Adrenal gland (tissue), 12 donors: ENCODE measurements around the gene CYSLTR1. TPM values are rescaled to one million over a fixed set of nuclear protein-coding genes. Genes with fewer than 3 reads are reported as not detected.

Source experiments
- DNase-seq, 7 donors: peaks; one replicate each; pipeline ENCODE4 v3.0.0-alpha.2; 2019 to 2020
- H3K27ac ChIP-seq, 5 donors: fragments of 200-600 bp; sonication (generic) in 4 of 5; 1 replicate in 3 of 5; 2 replicates in 2 of 5; pipeline versions ENCODE4 v1.5.1 to v1.8.0; 2016 to 2020; ENCODE audit warnings: mild to moderate bottlenecking in 1 of 5
- H3K27me3 ChIP-seq: fragments of 200-600 bp; 2 replicates; pipeline ENCODE4 v1.8.0; 2021
- H3K36me3 ChIP-seq, 2 donors: fragments of 200-600 bp; replicated peaks in 1 of 2; 1 replicate in 1 of 2; 2 replicates in 1 of 2; pipeline versions ENCODE4 v1.5.1 to v1.8.0; 2018 to 2022
- H3K4me1 ChIP-seq, 2 donors: fragments of 200-600 bp; replicated peaks in 1 of 2; 1 replicate in 1 of 2; 2 replicates in 1 of 2; pipeline versions ENCODE4 v1.5.1 to v1.8.0; 2018 to 2021
- H3K4me3 ChIP-seq, 4 donors: fragments of 200-600 bp; sonication (generic) in 3 of 4; one replicate each; pipeline ENCODE4 v1.5.1; 2016 to 2018
- H3K9me3 ChIP-seq, 3 donors: fragments of 200-600 bp; sonication (generic) in 1 of 3; replicated peaks in 1 of 3; 1 replicate in 2 of 3; 2 replicates in 1 of 3; pipeline versions ENCODE4 v1.5.1 to v1.8.0; 2016 to 2021
- CTCF ChIP-seq, 6 experiments: fragments of 450-650 bp in 4 of 6; fragments of 200-600 bp in 2 of 6; sonication (generic) in 1 of 6; IDR thresholded peaks; 1 replicate in 5 of 6; 2 replicates in 1 of 6; pipeline versions ENCODE4 v1.5.1 to v1.8.0; 2016 to 2021; ENCODE audit warnings: antibody characterized with exemption in 6 of 6, mild to moderate bottlenecking in 2 of 6, moderate library complexity in 1 of 6
- POLR2A ChIP-seq, 2 donors: fragments of 450-650 bp; IDR thresholded peaks; one replicate each; pipeline ENCODE4 v1.6.1; 2017; ENCODE audit warnings: antibody characterized with exemption in 2 of 2, mild to moderate bottlenecking in 2 of 2, moderate library complexity in 1 of 2
- WGBS, 4 donors: extraction: QIAGEN DNeasy Blood & Tissue Kit in 2 of 4; methylation state at CpG; one replicate each; pipeline versions ENCODE4 v1.1.5 to v1.1.7; 2013 to 2017; 5-methylcytosine and 5-hydroxymethylcytosine counted together
- intact Hi-C, 2 donors: fragments of 100-400 bp; cut with DNase I; formaldehyde crosslinking; loops; one replicate each; pipeline versions ENCODE4 v1.14.1 to v1.15.0; 2022 to 2023
- polyA plus RNA-seq, 3 donors: library from polyadenylated mRNA; stranded (reverse); fragments of 200-250 nt in 2 of 3; fragments of 350-450 nt in 1 of 3; fragmentation: Illumina TruSeq in 1 of 3; extraction: RNeasy Lipid Tissue Mini Kit (QIAGEN cat#74804) in 1 of 3; gene quantifications; one replicate each; pipeline ENCODE4 v1.2.3, GENCODE V29; 2013 to 2014
- total RNA-seq, 9 donors: library from RNA; depleted of rRNA in 4 of 9; stranded (reverse); fragments of >200 nt in 4 of 9; fragments of 120-200 nt in 1 of 9; fragmentation: NEBNext Ultra II Directional in 1 of 9; extraction: Animal tissue kit (Norgen Biotek cat#: 25700) in 1 of 9; gene quantifications; one replicate each; pipeline versions ENCODE4 v1.1.0 to v1.2.4, GENCODE V29; 2013 to 2023
- donor health status: healthy with polysubstance abuse.
- donor health status: Bipolar disorder and iron deficiency.
- donor health status: DM: yes; HTN: yes; CAD: no.
- donor health status: DM: no; HTN: no; CAD: no.
- donor health status: DM: no; HTN: no; CAD: no.
- donor health status: DM: yes; HTN: yes; CAD: no.

The CYSLTR1 gene
- total and polyA plus RNA-seq, 12 donors, result 0.64 to 4.8 (median 2.0) TPM

GRCh38 chrX:78357342-78358055, 30.1 kb upstream of the CYSLTR1 start:
- TF ChIP-seq POLR2A (IDR thresholded peaks at IDR 0.05), result no peak
- TF ChIP-seq CTCF (IDR thresholded peaks at IDR 0.05), result no peak
- Histone ChIP-seq H3K4me1 (no peaks in the 10 kb centered on the region), H3K36me3 (no peaks in the 10 kb centered on the region), H3K4me3 (no peak overlapping the region), H3K27me3 (no peaks in the 10 kb centered on the region), H3K9me3 (no peaks in the 10 kb centered on the region), H3K27ac (no peak overlapping the region)
- 84 to 89% (median 85%) methylated on average over 4 of the region's 4 CpGs for WGBS, 4 donors
- intact Hi-C loops, result no loop called here
- DNase-seq, result no peak

GRCh38 chrX:78333521-78333920, 6.1 kb upstream of the CYSLTR1 start:
- no peaks in the 10 kb centered on the region for H3K4me1 ChIP-seq
- H3K36me3 ChIP-seq, result no peaks in the 10 kb centered on the region
- no peak for DNase-seq
- H3K4me3 ChIP-seq, result no peak overlapping the region
- intact Hi-C loops, result no loop called here
- no peak for TF ChIP-seq POLR2A (IDR thresholded peaks at IDR 0.05)
- no peak overlapping the region for H3K27ac ChIP-seq
- H3K9me3 ChIP-seq, result no peaks in the 10 kb centered on the region
- peaks cover 8% of the 10 kb centered on the region for H3K27me3 ChIP-seq

- Histone ChIP-seq H3K27ac (no peak overlapping the region), H3K4me3 (no peak overlapping the region), H3K36me3 (no peaks in the 10 kb centered on the region), H3K27me3 (peaks cover 8% of the 10 kb centered on the region), H3K9me3 (no peaks in the 10 kb centered on the region), H3K4me1 (no peaks in the 10 kb centered on the region)
- no peak for DNase-seq
- 48 to 62% (median 51%) methylated on average over 1 of the region's 1 CpG for WGBS, 4 donors
- intact Hi-C loops, result no loop called here
- TF ChIP-seq POLR2A (IDR thresholded peaks at IDR 0.05) (no peak), CTCF (IDR thresholded peaks at IDR 0.05) (no peak)
Observed at GRCh38 chrX:78331708-78332107, 4.3 kb upstream of the CYSLTR1 start.

GRCh38 chrX:78330540-78330939, 3.1 kb upstream of the CYSLTR1 start:
- Histone ChIP-seq H3K27me3 (peaks cover 8% of the 10 kb centered on the region), H3K9me3 (no peaks in the 10 kb centered on the region), H3K4me3 (no peak overlapping the region), H3K4me1 (no peaks in the 10 kb centered on the region), H3K27ac (no peak overlapping the region), H3K36me3 (no peaks in the 10 kb centered on the region)
- 25 to 77% (median 40%) methylated on average over 1 of the region's 1 CpG for WGBS, 4 donors
- TF ChIP-seq CTCF (IDR thresholded peaks at IDR 0.05), result no peak
- no peak for TF ChIP-seq POLR2A (IDR thresholded peaks at IDR 0.05)
- DNase-seq, result no peak
- intact Hi-C loops, result no loop called here

DNA sequence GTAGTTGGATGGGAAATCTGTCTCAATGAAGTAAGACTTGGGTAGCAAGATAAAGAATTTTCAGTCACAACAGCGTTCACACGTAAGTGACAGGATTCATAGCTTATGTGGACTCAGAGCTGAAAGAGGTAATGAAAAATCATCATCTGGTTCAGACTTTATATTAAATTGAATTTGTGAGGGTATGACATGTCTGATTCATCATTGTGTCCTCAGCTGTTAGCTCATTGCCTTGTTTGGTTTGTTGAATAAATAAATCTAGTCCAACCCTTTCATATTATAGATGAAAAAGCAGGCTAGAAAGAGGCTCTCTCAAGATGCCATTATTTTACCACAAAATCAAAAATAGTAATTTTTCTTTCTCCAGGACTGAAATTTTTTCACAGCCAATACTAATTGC, 2.7 kb upstream of the CYSLTR1 start:
- TF ChIP-seq POLR2A (IDR thresholded peaks at IDR 0.05) (no peak), CTCF (IDR thresholded peaks at IDR 0.05) (no peak)
- Histone ChIP-seq H3K27ac (no peak overlapping the region), H3K36me3 (no peaks in the 10 kb centered on the region), H3K27me3 (peaks cover 8% of the 10 kb centered on the region), H3K4me1 (no peaks in the 10 kb centered on the region), H3K4me3 (no peak overlapping the region), H3K9me3 (no peaks in the 10 kb centered on the region)
- intact Hi-C loops, result no loop called here
- DNase-seq, result no peak
- 72 to 95% (median 84%) methylated on average over 2 of the region's 2 CpGs for WGBS, 4 donors
